HepG2 (cell line): Measurements from ENCODE around the gene SPATA21. TPM values are rescaled to one million over a fixed set of nuclear protein-coding genes. Genes with fewer than 3 reads are reported as not detected.

ENCODE experiments used
- EP300 ChIP-seq, 3 experiments: sonication (generic) in 1 of 3; formaldehyde crosslinking in 1 of 3; IDR thresholded peaks; 2 replicates each; pipeline versions ENCODE4 v1.5.1 to v1.6.1; 2011 to 2020; ENCODE audit warnings: low read depth in 2 of 3, low read length in 2 of 3, borderline replicate concordance in 1 of 3, improper control_type of control experiment in 1 of 3, mild to moderate bottlenecking in 1 of 3, missing genetic modification reagents in 1 of 3, moderate library complexity in 1 of 3
- HOXA7 ChIP-seq: sonication (generic); formaldehyde crosslinking; IDR thresholded peaks from 2 replicates; pipeline ENCODE4 v1.8.1; 2022; ENCODE audit warnings: mild to moderate bottlenecking, missing genetic modification reagents, moderate library complexity
- IRX3 ChIP-seq: sonication (generic); formaldehyde crosslinking; IDR thresholded peaks from 2 replicates; pipeline ENCODE4 v1.8.1; 2023; ENCODE audit warnings: mild to moderate bottlenecking, low read depth, missing genetic modification reagents, borderline replicate concordance
- KDM3A ChIP-seq: IDR thresholded peaks from 2 replicates; pipeline ENCODE4 v1.6.1; 2018; ENCODE audit warnings: low read depth, missing compliant biosample characterization
- MAFG ChIP-seq: sonication (generic); formaldehyde crosslinking; IDR thresholded peaks from 2 replicates; pipeline ENCODE4 v1.5.1; 2020; ENCODE audit warnings: mild to moderate bottlenecking, missing genetic modification reagents
- MLLT10 ChIP-seq: sonication (generic); formaldehyde crosslinking; IDR thresholded peaks from 2 replicates; pipeline ENCODE4 v1.4.0; 2020; ENCODE audit warnings: missing genetic modification reagents
- MYC ChIP-seq: sonication (generic); formaldehyde crosslinking; IDR thresholded peaks from 2 replicates; pipeline ENCODE4 v1.9.0; 2021; ENCODE audit warnings: missing genetic modification reagents, borderline replicate concordance
- NFATC3 ChIP-seq: sonication (generic); formaldehyde crosslinking; IDR thresholded peaks from 2 replicates; pipeline ENCODE4 v1.5.1; 2020; ENCODE audit warnings: mild to moderate bottlenecking, missing genetic modification reagents
- NFE2L2 ChIP-seq: fragments of 150-350 bp; IDR thresholded peaks from 2 replicates; pipeline ENCODE4 v1.6.1; 2014; ENCODE audit warnings: low read length
- PTBP1 ChIP-seq: fragments of 200-400 bp; formaldehyde crosslinking; IDR thresholded peaks from 2 replicates; pipeline ENCODE4 v1.6.1; 2018; ENCODE audit warnings: low read length, low read depth; ENCODE audit not compliant: poor library complexity, severe bottlenecking
- SETDB1 ChIP-seq: sonication (generic); formaldehyde crosslinking; IDR thresholded peaks from 2 replicates; pipeline ENCODE4 v1.5.1; 2020; ENCODE audit warnings: missing genetic modification reagents, mild to moderate bottlenecking, borderline replicate concordance
- SNRNP70 ChIP-seq: fragments of 200-400 bp; formaldehyde crosslinking; IDR thresholded peaks from 2 replicates; pipeline ENCODE4 v1.6.1; 2017; ENCODE audit warnings: mild to moderate bottlenecking, low read depth, low read length, moderate library complexity
- TIGD3 ChIP-seq: sonication (generic); formaldehyde crosslinking; IDR thresholded peaks from 2 replicates; pipeline ENCODE4 v1.5.1; 2020; ENCODE audit warnings: mild to moderate bottlenecking, missing genetic modification reagents, borderline replicate concordance
- ZBTB25 ChIP-seq: IDR thresholded peaks from 2 replicates; pipeline ENCODE4 v1.6.1; 2018; ENCODE audit warnings: missing genetic modification reagents
- ZFP36L1 ChIP-seq: sonication (generic); formaldehyde crosslinking; IDR thresholded peaks from 2 replicates; pipeline ENCODE4 v1.8.0; 2022; ENCODE audit warnings: mild to moderate bottlenecking, missing genetic modification reagents, moderate library complexity
- ZFP62 ChIP-seq: sonication (generic); formaldehyde crosslinking; IDR thresholded peaks from 2 replicates; pipeline ENCODE4 v1.4.0; 2020; ENCODE audit warnings: missing genetic modification reagents
- ZIK1 ChIP-seq: sonication (generic); formaldehyde crosslinking; IDR thresholded peaks from 2 replicates; pipeline ENCODE4 v1.5.0; 2020; ENCODE audit warnings: mild to moderate bottlenecking, low read depth, missing genetic modification reagents, borderline replicate concordance
- ZNF138 ChIP-seq: sonication (generic); formaldehyde crosslinking; IDR thresholded peaks from 2 replicates; pipeline ENCODE4 v1.5.0; 2020; ENCODE audit warnings: mild to moderate bottlenecking, low read depth, missing genetic modification reagents
- ZNF143 ChIP-seq: sonication (generic); formaldehyde crosslinking; IDR thresholded peaks from 2 replicates; pipeline ENCODE4 v1.4.0; 2020; ENCODE audit warnings: missing genetic modification reagents
- ZNF484 ChIP-seq: sonication (generic); formaldehyde crosslinking; IDR thresholded peaks from 2 replicates; pipeline ENCODE4 v1.5.1; 2020; ENCODE audit warnings: mild to moderate bottlenecking, low read depth, missing genetic modification reagents, borderline replicate concordance
- ZNF512 ChIP-seq: sonication (generic); formaldehyde crosslinking; IDR thresholded peaks from 2 replicates; pipeline ENCODE4 v1.4.0; 2020; ENCODE audit warnings: mild to moderate bottlenecking, missing genetic modification reagents
- ZNF549 ChIP-seq: sonication (generic); formaldehyde crosslinking; IDR thresholded peaks from 2 replicates; pipeline ENCODE4 v1.5.0; 2020; ENCODE audit warnings: missing genetic modification reagents
- ZNF563 ChIP-seq: sonication (generic); formaldehyde crosslinking; IDR thresholded peaks from 2 replicates; pipeline ENCODE4 v1.8.0; 2022; ENCODE audit warnings: mild to moderate bottlenecking, moderate library complexity, missing genetic modification reagents
- ZNF615 ChIP-seq: sonication (generic); formaldehyde crosslinking; IDR thresholded peaks from 2 replicates; pipeline ENCODE4 v1.5.0; 2020; ENCODE audit warnings: mild to moderate bottlenecking, missing genetic modification reagents, borderline replicate concordance
- ZNF7 ChIP-seq: IDR thresholded peaks from 2 replicates; pipeline ENCODE4 v1.6.1; 2016; ENCODE audit warnings: missing biosample characterization, missing genetic modification reagents
- ZNF740 ChIP-seq: sonication (generic); formaldehyde crosslinking; IDR thresholded peaks from 2 replicates; pipeline ENCODE4 v1.4.0; 2020; ENCODE audit warnings: missing genetic modification reagents
- ZNF746 ChIP-seq: sonication (generic); formaldehyde crosslinking; IDR thresholded peaks from 2 replicates; pipeline ENCODE4 v1.8.0; 2022; ENCODE audit warnings: mild to moderate bottlenecking, missing genetic modification reagents
- ZNF83 ChIP-seq: sonication (generic); formaldehyde crosslinking; IDR thresholded peaks from 2 replicates; pipeline ENCODE4 v1.4.0; 2020; ENCODE audit warnings: missing genetic modification reagents, mild to moderate bottlenecking, borderline replicate concordance
- polyA plus RNA-seq, 8 experiments: library from polyadenylated mRNA; depleted of rRNA in 3 of 8; stranded (reverse) in 7 of 8; unstranded in 1 of 8; fragments of >200 nt; fragmentation: Illumina TruSeq in 4 of 8; extraction: Trizol in 4 of 8; gene quantifications; 2 replicates each; pipeline versions ENCODE4 v1.2.1 to v1.2.3, GENCODE V29; 2011 to 2016; ENCODE audit warnings: low read depth in 4 of 8, missing spikeins in 1 of 8, mixed read lengths in 1 of 8; ENCODE audit not compliant: insufficient read depth in 1 of 8
- total RNA-seq, 5 experiments: library from RNA; depleted of rRNA; stranded (reverse); fragments of >200 nt; fragmentation: Illumina TruSeq; extraction: Trizol; gene quantifications; 2 replicates each; pipeline ENCODE4 v1.2.3, GENCODE V29; 2016; ENCODE audit warnings: low read depth in 1 of 5

The SPATA21 gene
- total and polyA plus RNA-seq, 2 of the 13 experiments (the other 11 are each of a cell fraction or from before 2014, with no cell fraction given): 0.80 to 1.4 TPM

GRCh38 chr1:16366722-16367257, 70.4 kb downstream of the SPATA21 start, which contains the start of gene SZRD1 (continued):
- TF ChIP-seq TIGD3 (no peak), ZNF563 (no peak), KDM3A (CRISPR knock-in tag) (0 out of 2 replicates have a peak, but pooled peaks have one; percentile 22), EP300 (IDR thresholded peaks at IDR 0.05; ENCODE audit: low read depth in 2 of 2, low read length in 2 of 2) (no peak; a peak in 1 of 4 replicates), EP300 (CRISPR knock-in tag; IDR thresholded peaks at IDR 0.05; ENCODE audit: borderline replicate concordance) (no peak), ZFP36L1 (CRISPR knock-in tag) (no peak), ZIK1 (CRISPR knock-in tag) (no peak), PTBP1 (no peak), MLLT10 (CRISPR knock-in tag) (no peak), HOXA7 (CRISPR knock-in tag) (no peak), ZNF615 (CRISPR knock-in tag) (no peak), ZBTB25 (no peak), ZNF746 (no peak), NFE2L2 (no peak), ZNF740 (no peak), SETDB1 (no peak), MAFG (CRISPR knock-in tag) (no peak), ZNF7 (CRISPR knock-in tag) (no peak), IRX3 (CRISPR knock-in tag) (no peak), ZNF138 (CRISPR knock-in tag) (no peak), ZNF549 (no peak), MYC (CRISPR knock-in tag) (no peak), ZNF83 (no peak), ZNF512 (no peak), SNRNP70 (no peak), ZNF484 (CRISPR knock-in tag) (no peak), ZNF143 (peak; percentile 71), NFATC3 (CRISPR knock-in tag) (no peak), ZFP62 (CRISPR knock-in tag) (no peak)
